NCI-H1105 (cell line): Measurements from ENCODE around the gene CA11.

Source experiments
- DNase-seq: peaks from one replicate; lab custom pipeline; 2025; lab: John Stamatoyannopoulos, UW

CA11 gene

GRCh38 chr19:48613024-48613851, 32.7 kb downstream of the CA11 start:
- no peak for DNase-seq

- no peak for DNase-seq
Observed at GRCh38 chr19:48611872-48612271, 34.1 kb downstream of the CA11 start.

GRCh38 chr19:48609571-48610108, 36.3 kb downstream of the CA11 start:
- DNase-seq: no peak

- DNase-seq: no peak
Observed at GRCh38 chr19:48608798-48609263, 37.2 kb downstream of the CA11 start.

- no peak for DNase-seq
Observed at GRCh38 chr19:48607359-48607755, 38.6 kb downstream of the CA11 start.

- DNase-seq: no peak
Observed at GRCh38 chr19:48606463-48607358, 39.3 kb downstream of the CA11 start, which contains the start of gene SPACA4. Gene SPACA4, plus strand, starts transcription at chr19:48606742. Its CDS starts 237 bp downstream, at chr19:48606979.

GRCh38 chr19:48603850-48604249, 42.1 kb downstream of the CA11 start:
- no peak for DNase-seq

GRCh38 chr19:48603449-48603848, 42.5 kb downstream of the CA11 start:
- no peak for DNase-seq

GRCh38 chr19:48603001-48603400, 43.0 kb downstream of the CA11 start:
- no peak for DNase-seq

GRCh38 chr19:48600679-48601417, 45.1 kb downstream of the CA11 start:
- no peak for DNase-seq

- no peak for DNase-seq
Observed at GRCh38 chr19:48598996-48599700, 46.8 kb downstream of the CA11 start.

GRCh38 chr19:48596679-48597465, 49.1 kb downstream of the CA11 start:
- DNase-seq: no peak

- no peak for DNase-seq
Observed at GRCh38 chr19:48596237-48596636, 49.8 kb downstream of the CA11 start.

- no peak for DNase-seq
Observed at GRCh38 chr19:48595833-48596232, 50.2 kb downstream of the CA11 start.

GRCh38 chr19:48595171-48595570, 50.8 kb downstream of the CA11 start:
- no peak for DNase-seq

GRCh38 chr19:48591021-48591420, 55.0 kb downstream of the CA11 start:
- no peak for DNase-seq

- DNase-seq: peak; percentile 69
Observed at GRCh38 chr19:48588670-48589401, 57.2 kb downstream of the CA11 start.
